Neural cell (in vitro differentiated cells): ENCODE data around the gene COBLL1.

Experiments
- CTCF ChIP-seq: fragments of 450-650 bp; IDR thresholded peaks from 2 replicates; pipeline ENCODE4 v1.5.1; 2014; ENCODE audit warnings: antibody characterized with exemption, mild to moderate bottlenecking, moderate library complexity; ENCODE audit not compliant: poor library complexity, severe bottlenecking
- RAD21 ChIP-seq: fragments of 450-650 bp; conservative IDR thresholded peaks from 2 replicates; pipeline ENCODE4 v1.6.1; 2014; ENCODE audit warnings: antibody characterized with exemption, mild to moderate bottlenecking, moderate library complexity

- TF ChIP-seq CTCF, result no peak
- no peak for TF ChIP-seq RAD21
Observed at GRCh38 chr2:164735309-164735919, 106.2 kb downstream of the COBLL1 start.
